ENCODE measurements around the gene LAD1.

Gene LAD1

DNA sequence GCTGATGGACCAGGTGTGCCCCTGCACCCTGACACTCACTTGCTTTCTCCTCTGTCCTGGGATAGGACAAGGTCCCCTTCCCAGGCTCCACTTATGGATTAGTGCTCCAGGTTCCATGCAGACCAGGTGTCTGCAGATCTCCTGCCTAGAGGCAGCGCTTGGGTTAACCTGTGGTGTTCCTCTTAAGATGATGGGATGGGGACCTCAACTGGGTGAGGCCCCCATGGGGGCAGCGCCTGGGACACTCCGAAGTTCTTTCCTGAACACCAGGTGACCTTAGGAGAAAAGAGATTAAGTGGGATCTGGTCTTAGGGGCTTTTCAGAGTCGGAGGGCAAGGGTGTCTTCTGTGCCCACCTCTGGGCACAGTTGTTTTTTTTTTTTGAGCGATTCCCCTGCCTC, 42.9 kb downstream of the LAD1 start:
- no peak overlapping the region for H3K4me3 ChIP-seq
- no peak overlapping the region for H3K27ac ChIP-seq
- no peak for DNase-seq (ENCODE audit: low spot score)
- TF ChIP-seq, protein P1, sequence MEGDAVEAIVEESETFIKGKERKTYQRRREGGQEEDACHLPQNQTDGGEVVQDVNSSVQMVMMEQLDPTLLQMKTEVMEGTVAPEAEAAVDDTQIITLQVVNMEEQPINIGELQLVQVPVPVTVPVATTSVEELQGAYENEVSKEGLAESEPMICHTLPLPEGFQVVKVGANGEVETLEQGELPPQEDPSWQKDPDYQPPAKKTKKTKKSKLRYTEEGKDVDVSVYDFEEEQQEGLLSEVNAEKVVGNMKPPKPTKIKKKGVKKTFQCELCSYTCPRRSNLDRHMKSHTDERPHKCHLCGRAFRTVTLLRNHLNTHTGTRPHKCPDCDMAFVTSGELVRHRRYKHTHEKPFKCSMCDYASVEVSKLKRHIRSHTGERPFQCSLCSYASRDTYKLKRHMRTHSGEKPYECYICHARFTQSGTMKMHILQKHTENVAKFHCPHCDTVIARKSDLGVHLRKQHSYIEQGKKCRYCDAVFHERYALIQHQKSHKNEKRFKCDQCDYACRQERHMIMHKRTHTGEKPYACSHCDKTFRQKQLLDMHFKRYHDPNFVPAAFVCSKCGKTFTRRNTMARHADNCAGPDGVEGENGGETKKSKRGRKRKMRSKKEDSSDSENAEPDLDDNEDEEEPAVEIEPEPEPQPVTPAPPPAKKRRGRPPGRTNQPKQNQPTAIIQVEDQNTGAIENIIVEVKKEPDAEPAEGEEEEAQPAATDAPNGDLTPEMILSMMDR (IDR thresholded peaks at IDR 0.05): no peak

DNA sequence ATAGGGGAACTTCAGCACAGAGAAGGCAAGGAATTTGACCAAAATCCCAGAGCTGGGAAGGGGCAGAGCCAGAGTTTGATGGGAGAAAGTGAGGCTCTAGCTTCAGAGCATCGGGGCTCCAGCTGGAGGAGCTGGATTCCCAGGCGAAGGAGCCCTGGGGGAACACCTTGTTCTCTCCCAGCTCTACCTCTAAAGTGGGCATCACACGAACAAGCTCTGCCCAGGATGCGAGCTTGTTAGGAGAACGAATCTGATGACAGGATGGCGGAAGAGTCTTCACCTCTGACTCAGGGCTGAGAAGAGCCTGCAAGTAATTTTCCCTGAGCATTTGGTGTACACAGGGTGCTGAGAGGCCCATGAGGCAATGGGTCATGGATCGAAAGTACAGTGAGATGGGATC, 43.7 kb downstream of the LAD1 start:
- Histone ChIP-seq H3K27ac (no peak overlapping the region), H3K4me3 (no peak overlapping the region)
- TF ChIP-seq, protein P1 (IDR thresholded peaks at IDR 0.05): no peak
- DNase-seq (ENCODE audit: low spot score): no peak

DNA sequence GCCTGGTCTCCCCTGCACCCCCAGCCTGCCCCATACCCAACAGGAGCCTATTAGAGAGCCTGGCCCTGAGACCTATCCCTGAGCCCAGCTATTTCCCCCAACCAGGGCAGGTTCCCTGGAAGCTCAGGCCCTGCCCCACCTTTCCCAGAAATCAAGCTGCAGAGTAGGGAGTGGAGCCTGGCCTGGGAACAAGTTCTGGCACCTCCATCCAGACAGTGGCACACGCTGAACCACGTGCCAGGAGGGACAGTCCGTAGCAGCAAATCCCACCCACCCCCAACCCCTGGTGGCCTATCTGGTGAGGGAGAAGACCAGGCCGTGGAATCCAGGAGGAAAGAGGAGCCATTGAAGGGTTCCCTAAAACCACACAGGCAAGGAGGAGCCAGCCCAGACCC, 44.2 kb downstream of the LAD1 start:
- Histone ChIP-seq H3K27ac (no peak overlapping the region), H3K4me3 (no peak overlapping the region)
- TF ChIP-seq, protein P1 (IDR thresholded peaks at IDR 0.05): no peak
- no peak for DNase-seq (ENCODE audit: low spot score)

DNA sequence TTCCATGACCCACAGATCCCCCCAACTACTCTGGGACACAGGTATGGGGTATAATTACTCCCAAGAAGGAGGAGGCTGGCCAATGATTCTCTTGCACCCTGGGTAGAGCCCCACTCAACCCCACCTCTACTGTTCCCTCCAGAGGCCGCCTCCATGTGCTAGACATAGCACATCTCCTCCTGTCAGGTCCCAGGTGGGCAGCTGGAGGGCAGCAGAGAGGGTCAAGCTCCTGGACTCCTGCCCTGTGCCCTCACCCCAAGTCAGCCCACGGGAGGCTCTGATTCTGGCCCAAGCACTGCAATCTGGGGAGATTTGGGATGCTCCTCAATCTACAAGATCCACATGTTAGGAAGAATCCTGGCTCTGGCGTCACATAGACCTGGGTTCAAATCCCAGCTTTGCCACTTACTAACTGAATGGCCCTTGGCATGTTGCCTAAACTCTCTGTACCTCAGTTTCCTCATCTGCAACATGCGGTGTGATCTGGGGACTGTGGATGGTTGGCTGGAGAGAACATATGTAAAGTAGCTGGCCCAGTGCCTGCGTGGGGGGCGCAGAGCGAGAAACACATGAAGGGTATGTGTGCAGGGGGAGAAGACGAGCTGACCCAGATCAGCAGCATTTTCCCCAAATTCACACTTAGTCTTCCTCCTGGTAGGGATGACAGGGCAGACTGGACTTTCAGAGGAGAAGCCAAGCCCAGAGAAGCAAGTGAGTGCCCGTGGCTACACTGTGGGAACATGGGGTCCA, 44.8 kb downstream of the LAD1 start:
- H3K27ac ChIP-seq: no peak overlapping the region
- no peak for DNase-seq (ENCODE audit: low spot score)
- TF ChIP-seq, protein P1 (IDR thresholded peaks at IDR 0.05): no peak

DNA sequence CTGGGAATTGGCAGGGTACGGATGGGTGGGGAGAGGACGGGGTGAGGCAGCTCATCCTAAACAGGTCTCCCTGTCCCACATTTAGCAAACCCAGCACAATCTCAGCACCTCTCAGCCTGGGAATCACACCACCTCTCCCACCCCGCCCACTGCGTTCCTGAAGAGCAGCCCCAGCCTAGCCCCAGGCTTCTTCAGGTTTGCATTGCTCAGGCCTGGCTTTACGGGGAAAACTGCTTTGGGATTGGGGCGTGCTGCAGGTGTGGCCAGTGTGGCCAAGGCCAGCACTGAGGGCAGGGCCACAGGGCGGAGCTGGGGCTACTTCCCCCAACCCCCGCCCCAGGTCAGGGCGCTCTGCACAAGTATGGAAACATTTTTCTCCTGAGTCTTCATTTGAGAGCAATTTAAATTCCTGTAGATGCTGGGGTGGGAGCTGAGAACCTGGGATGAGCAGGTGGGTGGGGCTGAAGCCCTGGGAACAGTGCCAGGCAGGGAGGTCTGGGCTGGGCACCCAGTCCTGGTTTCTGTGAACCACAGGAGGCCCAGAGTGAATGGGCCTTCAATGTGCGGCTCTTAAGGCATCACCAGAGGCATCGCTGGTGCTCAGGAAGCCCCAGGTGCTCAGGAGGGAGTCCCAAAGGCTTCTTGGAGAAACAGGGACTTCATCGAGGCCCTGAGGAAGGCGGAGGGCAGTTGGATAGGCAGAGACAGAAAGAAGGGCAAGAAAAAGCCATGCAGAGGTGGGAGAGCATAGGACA, 45.8 kb downstream of the LAD1 start:
- Histone ChIP-seq H3K4me3 (no peak overlapping the region), H3K27ac (no peak overlapping the region)
- DNase-seq (ENCODE audit: low spot score): no peak
- TF ChIP-seq, protein P1 (IDR thresholded peaks at IDR 0.05): no peak

More for the DNA sequence above, 44.8 kb downstream of the LAD1 start:
- no peak overlapping the region for H3K4me3 ChIP-seq

DNA sequence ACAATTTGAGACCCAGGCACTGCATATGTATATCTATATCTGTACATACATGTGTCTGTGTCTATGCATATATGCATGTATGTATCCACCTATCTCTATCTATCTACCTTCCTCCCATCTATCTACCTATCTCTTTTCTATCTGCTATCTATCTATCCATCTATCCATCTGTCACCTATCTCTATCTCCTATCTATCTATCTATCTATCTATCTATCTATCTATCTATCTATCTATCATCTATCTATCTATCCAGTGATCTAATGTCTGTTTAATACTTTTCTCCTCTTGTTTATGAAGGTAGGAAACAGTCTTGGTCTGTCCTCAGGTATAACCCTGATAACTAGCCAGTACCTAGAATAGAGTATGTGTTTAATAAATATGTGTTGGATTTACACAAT, 47.5 kb downstream of the LAD1 start:
- Histone ChIP-seq H3K27ac (no peak overlapping the region), H3K4me3 (no peak overlapping the region)
- no peak for DNase-seq (ENCODE audit: low spot score)
- TF ChIP-seq, protein P1 (IDR thresholded peaks at IDR 0.05): no peak

DNA sequence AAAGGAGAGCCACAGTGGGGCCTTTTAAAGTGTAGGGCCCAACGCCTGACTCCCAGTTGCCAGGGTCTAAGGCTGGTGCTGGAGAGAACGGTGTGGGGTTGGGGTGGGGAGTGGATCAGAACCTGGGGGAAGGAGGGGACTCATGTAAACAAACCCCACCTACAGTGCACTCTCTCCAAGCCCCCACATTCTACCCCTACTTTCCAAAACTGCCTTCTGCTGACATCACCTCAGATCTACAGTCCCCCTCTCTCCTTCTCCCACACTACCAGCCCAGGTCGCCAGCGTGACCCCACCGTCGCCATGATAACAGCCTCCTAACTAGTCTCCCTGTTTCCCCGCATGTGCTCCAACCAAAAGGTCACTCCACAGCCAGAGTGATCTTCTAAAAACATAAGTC, 48.2 kb downstream of the LAD1 start:
- TF ChIP-seq, protein P1 (IDR thresholded peaks at IDR 0.05): no peak
- H3K4me3 ChIP-seq: no peak overlapping the region
- H3K27ac ChIP-seq: no peak overlapping the region
- no peak for DNase-seq (ENCODE audit: low spot score)
